Effector CD8-positive, alpha-beta T cell (primary cell): Measurements from ENCODE around the gene SUCLG1.

Experiments used
- DNase-seq: peaks from one replicate; lab custom pipeline; 2025; lab: John Stamatoyannopoulos, UW

Gene SUCLG1

DNA sequence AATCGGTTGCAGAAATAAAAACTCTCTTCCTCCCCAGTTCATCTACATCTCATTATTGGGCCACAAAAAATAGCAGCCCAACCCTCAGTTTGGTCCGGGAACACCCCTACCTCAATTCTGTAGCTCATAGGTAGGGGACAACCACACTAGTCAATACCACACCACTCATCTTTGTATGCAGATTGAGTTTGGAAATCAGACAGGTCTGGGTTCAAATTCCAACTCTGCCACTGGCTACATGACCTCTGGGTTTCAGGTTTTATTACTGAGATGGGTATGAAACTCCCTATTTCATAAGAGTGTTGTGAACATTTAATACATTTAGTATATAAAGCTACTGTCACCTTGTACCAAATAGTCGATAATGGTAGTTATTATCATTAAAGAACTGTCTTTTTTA is 2.2 kb upstream of the SUCLG1 start:
- no peak for DNase-seq

DNA sequence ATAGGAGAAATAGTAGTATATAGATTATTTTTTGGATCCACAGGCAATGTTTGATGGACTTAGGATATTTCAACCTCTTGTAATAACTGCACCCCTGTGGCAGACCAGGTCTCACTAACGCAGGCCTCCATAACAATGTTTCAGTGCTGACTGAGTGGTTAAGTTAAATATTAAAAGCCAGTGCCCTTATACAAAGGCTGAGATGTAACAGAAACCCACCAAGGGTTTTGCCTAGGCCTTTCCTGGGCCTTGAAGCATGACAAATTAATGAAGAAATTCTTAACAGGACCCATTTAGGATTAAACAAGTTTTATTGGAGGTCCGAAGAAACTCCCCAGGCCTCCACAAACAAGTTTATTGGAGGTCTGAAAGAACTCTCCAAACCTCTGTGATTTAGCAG is 1.6 kb upstream of the SUCLG1 start:
- no peak for DNase-seq

DNA sequence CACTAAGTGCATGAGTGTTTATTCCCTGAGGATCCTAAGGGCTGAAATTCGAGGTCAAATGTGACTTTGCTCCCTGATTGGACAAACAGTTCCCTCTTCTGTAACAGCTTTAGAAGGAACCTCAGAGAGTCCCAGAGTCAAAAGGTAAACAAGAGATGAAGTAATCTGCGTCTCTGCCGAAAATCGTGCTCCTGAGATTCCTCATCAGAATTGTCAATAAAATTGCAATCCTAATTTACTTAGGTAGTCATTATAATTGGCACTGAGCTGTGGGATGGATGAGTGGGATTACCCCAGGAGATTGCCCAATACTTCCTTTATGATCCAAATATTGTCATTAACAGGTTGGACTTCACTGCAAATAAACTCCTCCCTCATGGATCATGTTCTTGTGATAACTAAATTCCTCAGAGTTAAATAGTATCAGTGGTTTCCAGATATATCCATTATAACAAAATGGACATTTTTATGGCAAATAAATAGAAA is 907 bp upstream of the SUCLG1 start:
- no peak for DNase-seq

DNA sequence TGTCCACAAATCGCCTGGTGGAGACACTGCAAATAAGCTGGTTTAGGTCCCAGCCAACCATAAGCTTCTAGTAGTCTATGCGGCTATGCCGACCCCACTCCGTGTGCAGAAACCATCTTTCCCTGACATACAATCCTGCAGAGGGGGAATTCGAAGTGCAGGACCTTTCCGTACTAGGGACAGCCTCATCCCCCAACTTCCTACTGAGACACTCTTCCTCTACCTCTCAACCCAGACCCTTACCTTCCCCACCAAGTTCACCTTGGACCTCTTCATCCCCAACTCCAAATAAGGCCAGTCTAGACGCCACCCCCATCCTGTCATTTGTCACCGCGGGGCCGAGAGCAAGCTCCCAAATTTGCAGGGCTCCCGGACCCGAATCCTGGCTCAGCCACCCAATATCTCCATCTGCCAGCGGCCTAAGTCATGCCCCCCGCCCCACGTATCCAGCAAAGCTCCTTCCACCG is 496 bp downstream of the SUCLG1 start:
- DNase-seq: no peak

DNA sequence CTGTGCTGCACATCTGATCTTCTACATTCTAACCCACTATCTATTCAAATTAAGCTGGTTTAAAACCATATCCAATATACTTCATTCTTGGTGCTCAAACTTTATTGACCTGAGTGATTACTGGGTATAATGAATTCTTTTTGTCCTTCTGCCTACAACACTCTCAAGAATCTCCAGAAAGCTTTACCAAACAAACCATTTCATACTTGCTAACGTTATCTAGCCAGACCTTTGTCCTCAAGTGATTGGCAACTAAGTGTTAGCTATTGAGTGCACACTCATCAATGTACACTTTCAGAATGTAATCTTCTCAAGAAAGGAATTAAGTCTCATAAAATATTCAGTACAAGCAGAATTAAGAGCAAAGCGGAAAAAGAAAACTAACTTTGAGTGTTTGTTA is 1.4 kb downstream of the SUCLG1 start:
- no peak for DNase-seq

DNA sequence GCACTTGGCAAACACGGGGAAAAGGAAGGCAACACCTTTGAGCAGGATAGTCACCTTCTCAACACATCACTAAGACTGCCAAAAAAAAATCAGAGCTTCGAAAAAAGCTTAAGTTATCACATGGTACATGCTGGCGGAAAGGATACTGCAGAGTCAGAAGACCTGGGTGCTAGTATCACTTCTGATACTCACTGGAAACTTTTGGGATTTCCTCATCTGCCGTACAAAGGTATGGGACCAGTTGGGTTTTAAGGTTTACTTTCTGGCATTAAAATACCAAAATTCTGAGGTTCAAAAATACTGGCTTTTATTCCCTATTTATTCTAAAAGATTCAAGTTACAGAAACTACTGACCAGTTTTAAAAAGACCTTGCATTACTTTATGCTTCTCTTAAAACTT is 2.9 kb downstream of the SUCLG1 start:
- DNase-seq: no peak

DNA sequence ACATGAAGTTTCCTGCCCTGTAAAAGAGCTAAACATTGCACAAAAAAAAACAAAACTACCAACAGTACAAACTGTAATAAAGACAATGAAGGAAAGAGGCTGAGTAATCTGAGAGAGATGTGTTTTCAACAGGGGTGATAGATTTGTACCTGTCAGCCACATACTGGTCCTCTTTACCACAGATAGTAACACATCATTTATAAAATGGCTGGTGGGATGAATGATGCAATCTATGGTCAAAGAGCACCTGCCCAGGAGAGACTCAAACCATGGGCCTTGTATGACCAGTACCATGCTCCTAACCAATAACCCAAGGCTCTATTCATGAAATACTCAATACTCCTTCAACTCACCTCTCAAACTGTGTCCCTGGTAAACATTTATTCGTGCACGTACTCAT is 4.5 kb downstream of the SUCLG1 start:
- DNase-seq: no peak

DNA sequence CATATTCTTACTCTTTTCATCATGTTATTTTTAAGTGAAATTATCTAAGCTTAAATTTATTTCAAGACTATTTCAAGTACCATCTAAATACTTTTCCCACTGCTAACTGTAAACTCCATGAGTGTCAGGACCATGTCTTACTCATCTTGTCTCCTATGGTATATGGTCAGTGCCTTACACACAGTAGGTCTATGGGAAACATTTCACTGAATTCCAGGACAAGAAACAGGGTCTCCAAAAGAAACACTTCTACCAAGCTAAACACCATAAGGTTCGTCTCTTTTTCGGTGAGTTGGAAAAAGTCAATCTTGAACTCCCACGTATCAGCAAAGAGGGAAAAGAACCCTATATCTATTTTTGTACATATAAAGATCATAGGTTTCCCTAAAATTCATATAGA is 6.5 kb downstream of the SUCLG1 start:
- DNase-seq: no peak

DNA sequence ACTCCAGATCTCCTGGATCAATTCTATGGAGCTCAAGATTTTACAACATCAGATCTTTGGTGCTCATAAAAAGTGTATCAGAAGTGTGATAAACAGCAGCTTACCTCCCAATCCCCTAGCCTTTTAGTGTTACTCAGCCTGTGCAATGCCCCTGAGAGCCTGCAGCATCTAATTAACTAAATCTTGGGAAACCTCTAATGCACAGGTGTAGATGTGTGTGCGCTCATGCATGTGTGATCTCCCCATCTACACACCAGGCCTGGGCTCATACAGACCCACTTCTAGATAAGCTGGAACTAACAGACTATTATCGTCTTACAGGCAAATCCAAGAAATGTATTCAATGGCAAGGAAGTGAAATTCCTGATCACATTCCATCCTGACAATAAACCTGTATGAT is 7.5 kb downstream of the SUCLG1 start:
- DNase-seq: no peak

DNA sequence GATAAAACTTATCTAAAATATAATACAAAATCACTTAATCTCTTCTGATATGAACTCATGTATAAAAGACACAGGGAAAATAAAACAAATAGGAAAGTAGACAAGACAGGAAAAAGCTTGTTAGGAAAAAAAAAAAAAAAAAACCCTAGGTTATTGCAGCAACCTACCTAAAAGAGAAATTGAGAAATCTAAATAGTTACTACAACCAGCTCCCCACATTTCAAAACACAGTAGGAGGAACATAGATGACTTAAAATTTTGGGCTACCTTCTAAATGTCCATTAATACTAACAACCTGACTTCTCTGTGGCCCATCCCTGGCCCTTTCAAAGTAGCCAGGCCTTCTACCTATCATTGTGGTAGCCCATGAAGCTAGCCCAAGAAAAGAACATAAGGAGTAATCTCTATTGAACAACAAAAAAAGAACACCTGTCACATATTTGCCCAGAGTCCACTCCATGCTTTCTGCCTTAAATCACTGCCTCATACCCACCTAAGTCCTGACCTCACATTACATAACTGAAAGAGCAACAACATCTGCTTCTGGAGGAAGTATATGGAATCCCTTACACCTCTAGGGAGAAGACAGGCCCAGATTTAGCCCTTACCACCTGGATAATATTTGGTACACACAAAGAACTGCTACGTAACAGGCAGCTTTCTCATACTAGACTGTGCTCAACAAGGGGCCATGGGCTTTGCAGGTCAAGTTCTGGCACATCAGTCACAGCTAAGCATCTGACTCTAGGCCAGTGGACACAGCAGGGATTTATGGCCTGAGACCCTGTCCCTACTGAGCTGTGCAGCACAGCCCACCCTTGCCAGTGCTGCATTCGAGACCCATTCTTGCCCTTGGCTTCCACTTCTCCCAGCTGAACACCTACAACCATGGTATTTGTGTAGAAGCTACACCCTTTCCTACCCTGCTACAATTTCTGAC is 8.5 kb downstream of the SUCLG1 start:
- no peak for DNase-seq

DNA sequence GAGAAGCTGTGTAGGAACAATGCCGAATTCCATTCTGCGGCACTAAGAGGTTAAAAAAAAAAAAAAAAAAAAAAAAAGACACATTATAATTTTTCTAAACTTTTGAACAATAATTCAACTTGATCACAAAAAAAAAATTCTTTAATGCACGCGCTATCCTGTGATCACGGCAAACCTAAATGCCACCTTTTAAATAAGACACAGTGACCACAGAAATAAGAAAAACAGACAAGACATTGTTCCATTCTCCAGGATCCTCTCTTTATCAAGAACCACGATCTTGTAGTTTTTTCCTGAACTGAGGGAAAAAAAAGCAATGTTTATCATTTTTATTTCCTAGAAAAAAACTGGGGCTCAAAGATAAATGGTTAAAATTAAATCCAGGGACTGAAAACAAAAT is 9.4 kb downstream of the SUCLG1 start:
- DNase-seq: no peak

DNA sequence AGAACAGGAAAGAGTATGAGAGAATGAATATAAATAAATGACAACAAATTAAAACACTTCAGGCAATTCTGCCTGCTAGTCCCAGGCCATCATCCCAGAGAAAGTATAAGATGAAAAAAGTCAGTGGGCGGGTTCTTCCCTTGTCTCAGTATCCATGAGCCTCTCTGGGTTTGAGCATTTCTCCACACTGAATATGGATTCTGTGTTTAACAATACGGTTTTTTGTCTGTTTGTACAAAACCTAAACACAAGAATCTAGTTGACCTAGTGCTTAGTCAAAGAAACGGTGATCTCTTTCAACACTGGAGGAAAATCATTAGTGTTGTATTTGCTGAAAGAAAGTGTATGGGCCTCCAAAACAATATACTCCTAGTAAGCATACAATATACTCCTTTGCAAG is 10.0 kb downstream of the SUCLG1 start:
- no peak for DNase-seq

DNA sequence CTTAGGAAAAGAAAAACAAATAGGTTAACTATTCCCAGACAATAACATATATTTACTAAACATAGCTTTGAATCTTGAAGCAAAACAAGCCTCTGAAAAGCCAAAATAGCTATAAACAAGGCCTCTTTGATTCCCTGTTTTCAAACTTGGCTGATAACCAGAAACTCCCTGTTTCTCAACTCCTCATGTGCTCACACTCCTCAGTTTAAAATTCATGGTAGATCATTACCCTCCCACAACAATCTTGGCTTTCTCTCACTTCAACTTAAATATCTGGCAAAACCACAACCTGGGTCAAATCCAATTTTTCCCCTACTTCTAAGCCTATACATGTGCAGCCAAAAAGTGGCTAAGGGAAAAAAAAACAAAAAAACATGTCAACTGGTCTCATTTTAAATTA is 15.6 kb downstream of the SUCLG1 start:
- no peak for DNase-seq

DNA sequence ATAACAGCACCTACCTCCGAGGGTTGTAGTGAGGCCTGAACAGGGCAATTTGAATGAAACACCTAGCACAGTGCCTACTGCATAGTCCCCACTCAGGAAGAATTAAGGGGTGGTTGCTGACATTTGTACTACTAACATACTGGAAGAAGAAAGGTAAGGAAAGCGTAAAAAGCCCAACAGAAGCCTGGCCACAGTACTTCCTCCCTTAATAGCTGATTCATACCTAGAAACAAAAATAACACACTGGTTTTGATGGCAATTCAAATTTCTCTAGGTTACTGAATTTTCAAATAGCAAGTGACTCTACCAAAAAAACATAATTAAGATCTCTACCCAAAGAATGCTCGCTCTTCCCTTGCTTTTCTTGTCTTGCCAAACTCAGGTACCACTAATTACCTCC is 16.2 kb downstream of the SUCLG1 start:
- no peak for DNase-seq

DNA sequence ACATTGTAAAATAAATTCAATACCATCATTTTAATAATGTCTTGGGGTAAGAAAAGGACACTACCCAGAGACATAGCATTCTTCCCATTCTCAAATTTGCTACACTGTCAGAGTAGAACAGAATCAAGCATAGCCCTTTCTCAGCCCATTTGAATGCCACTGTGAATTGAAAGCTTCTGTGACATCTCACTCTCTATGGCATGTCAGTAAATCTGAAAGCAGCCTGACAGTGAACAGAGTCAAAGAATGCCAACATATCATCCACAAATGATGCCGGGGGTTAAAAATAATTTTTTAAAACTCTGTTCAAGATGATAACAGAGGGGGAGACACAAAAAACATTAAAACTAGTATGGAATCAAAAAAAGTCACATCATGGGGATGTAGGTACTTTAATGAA is 17.6 kb downstream of the SUCLG1 start:
- DNase-seq: no peak

DNA sequence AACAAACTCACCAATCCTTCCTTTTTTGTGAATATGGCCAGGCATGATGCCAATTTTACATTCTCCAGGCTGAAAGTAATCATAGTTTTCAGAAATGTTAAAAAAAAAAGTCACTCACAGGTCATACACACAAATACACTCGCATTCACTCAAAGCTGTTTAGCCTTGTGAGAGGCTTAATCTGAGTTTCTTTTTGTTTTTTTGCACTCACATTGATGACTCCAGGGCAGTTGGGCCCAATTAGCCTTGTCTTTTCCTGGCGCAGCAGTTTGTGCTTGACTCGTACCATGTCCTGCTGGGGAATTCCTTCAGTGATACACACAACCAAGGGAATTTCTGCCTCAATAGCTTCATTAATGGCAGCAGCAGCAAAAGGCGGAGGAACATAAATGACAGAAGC is 18.0 kb downstream of the SUCLG1 start:
- no peak for DNase-seq

DNA sequence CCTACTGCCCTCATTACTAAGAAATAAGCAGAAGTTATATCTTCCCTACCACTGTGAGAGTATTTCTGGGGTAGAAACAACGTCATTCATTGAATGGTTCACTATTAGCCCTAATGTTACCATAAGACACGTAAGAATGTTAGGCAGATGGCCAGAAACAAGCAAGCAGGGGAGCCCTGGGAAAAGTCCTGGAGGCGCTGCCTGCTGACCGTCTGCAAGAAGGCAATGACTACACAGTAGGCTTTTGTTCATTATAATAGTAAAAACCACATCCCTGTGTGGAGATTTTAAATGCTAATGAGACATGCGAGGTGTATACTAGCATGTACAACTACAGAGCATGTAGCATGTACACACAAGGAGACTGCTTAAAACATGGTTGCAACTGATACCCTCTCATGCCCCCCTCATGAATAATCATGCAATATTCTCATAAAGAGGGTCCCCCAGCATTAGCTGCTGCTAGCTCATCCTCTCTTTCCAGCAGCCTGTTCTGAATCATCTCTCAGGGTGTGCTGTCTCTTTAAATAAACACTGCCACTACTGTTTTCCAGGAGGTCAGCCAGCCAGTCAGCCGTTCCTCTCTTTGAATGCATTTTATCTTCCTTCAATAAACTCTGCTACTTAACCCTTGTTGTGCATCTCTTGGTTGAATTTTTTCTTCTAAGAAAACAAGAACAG is 23.6 kb downstream of the SUCLG1 start:
- no peak for DNase-seq

DNA sequence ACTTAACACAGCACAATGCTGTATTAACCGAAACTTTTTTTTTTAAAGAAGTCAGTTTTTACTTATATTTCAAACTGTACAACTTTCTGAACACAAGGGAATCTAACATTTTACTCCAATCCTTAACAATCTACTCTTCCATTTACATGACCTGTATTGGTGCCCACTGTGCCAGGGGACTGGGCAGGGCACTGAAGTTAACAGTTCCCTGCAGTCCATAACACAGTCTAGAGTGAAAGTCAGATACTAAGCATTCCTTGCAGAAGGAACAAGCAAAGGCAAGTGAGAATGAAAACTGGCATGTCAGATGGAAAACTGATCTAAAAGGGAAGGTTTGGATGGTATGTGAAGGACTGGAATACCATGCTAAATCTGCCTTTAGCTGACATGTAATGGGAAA is 29.8 kb downstream of the SUCLG1 start:
- DNase-seq: no peak

DNA sequence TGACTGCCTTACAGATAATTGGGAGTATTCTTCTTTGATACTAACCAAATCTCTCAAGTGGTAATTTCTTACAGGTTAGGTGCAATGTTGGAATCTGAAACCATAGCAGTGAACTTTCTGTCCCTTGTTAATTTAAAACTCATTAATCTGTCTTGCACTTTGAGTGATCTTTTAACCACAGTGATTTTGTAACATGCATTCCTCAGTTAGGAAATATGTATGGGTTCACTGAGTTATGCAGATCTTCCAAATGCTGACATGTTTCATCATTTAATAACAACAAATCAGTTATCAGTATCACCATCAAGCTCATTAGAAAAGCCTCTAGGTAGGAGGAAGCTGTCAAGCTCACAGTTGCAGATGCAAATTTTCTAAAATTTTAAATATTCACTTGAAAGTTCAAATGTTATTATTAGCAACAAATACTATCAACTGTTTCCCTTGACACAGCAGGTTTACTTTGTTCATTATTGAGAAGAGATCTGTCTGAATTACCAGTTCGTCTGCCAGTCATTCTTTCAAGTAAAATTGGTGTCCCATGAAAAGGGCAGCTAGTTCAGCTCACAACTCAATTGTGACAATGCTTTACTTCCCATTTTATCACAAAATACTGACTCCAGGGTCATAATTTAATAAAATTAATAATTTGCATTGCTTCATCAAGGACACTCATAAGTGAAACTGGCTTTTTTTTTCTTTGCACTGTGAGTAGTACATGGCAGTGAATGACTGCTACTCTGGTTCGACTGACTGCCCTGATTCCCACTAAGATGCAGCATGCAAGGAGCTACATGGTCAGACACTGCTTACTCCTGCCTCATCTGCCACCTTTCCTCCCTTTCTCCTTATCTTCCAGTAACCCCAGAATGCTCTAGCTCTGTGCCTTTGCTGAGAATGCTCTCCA is 31.6 kb downstream of the SUCLG1 start:
- DNase-seq: no peak

DNA sequence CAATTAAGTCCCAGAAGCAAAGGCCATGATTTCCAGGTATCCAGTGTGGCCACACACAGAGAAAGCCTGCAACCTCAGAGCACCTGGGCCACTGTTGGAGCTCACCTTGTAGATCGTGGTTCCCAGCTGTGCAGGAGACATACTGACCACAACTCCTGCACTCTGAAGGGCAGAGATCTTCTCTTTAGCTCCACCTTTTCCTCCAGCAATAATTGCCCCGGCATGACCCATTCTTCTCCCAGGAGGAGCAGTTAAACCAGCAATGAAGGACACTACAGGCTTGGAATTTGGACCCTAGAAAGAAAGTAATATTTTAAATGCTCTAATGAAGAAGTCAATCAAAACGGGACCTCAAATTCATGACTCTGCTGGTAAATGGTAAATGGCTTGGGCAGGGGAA is 33.8 kb downstream of the SUCLG1 start:
- DNase-seq: no peak

DNA sequence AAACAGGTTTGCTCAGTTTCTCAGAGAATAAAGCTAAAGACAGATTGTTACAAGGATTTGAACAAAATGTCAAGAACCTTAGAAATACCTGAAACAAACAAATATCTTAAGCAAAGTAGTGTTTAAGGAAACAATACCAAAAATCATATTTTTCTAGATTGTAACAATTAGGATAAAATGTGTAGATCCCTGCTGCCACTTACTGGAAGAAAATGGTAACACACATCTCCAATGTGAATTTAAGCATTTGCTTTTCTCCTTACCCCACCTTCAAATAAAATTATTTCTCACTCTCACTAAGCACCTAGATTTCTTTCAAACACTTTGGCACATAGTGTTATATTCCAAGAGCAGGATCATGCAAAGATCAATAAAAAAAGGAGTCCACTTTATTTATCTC is 34.9 kb downstream of the SUCLG1 start:
- no peak for DNase-seq

DNA sequence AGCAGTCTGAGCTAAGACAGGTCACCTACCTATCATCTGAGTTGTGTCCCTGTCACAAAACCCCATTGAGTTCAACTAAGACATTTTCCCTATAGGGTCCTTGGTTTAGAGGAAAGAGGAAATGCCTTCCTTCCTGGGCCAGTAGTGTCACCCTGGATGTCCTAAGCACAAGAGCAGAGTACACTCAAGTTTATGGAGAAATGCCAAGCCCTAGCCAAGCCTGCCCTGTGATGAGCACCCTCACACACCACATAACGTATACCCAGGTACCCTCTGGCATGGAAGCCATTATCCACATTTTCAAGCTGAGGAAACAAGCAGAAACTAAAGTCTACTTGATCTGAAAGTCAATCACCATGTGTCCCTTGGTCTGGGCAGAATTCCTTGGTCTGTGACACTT is 37.3 kb downstream of the SUCLG1 start:
- no peak for DNase-seq
